GM19043 (cell line): Measurements from ENCODE around the gene NUMA1.
A peak's percentile ranks its signal among the peaks of the same experiment; 100 is the strongest.

Source experiments
- ATAC-seq: cut with Tn5 transposase; IDR thresholded peaks from one replicate; pipeline ENCODE4 v1.9.1; 2021; ENCODE audit warnings: low read depth; ENCODE audit not compliant: unreplicated experiment

Gene NUMA1, protein sequence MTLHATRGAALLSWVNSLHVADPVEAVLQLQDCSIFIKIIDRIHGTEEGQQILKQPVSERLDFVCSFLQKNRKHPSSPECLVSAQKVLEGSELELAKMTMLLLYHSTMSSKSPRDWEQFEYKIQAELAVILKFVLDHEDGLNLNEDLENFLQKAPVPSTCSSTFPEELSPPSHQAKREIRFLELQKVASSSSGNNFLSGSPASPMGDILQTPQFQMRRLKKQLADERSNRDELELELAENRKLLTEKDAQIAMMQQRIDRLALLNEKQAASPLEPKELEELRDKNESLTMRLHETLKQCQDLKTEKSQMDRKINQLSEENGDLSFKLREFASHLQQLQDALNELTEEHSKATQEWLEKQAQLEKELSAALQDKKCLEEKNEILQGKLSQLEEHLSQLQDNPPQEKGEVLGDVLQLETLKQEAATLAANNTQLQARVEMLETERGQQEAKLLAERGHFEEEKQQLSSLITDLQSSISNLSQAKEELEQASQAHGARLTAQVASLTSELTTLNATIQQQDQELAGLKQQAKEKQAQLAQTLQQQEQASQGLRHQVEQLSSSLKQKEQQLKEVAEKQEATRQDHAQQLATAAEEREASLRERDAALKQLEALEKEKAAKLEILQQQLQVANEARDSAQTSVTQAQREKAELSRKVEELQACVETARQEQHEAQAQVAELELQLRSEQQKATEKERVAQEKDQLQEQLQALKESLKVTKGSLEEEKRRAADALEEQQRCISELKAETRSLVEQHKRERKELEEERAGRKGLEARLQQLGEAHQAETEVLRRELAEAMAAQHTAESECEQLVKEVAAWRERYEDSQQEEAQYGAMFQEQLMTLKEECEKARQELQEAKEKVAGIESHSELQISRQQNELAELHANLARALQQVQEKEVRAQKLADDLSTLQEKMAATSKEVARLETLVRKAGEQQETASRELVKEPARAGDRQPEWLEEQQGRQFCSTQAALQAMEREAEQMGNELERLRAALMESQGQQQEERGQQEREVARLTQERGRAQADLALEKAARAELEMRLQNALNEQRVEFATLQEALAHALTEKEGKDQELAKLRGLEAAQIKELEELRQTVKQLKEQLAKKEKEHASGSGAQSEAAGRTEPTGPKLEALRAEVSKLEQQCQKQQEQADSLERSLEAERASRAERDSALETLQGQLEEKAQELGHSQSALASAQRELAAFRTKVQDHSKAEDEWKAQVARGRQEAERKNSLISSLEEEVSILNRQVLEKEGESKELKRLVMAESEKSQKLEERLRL (N-terminal part only)

DNA sequence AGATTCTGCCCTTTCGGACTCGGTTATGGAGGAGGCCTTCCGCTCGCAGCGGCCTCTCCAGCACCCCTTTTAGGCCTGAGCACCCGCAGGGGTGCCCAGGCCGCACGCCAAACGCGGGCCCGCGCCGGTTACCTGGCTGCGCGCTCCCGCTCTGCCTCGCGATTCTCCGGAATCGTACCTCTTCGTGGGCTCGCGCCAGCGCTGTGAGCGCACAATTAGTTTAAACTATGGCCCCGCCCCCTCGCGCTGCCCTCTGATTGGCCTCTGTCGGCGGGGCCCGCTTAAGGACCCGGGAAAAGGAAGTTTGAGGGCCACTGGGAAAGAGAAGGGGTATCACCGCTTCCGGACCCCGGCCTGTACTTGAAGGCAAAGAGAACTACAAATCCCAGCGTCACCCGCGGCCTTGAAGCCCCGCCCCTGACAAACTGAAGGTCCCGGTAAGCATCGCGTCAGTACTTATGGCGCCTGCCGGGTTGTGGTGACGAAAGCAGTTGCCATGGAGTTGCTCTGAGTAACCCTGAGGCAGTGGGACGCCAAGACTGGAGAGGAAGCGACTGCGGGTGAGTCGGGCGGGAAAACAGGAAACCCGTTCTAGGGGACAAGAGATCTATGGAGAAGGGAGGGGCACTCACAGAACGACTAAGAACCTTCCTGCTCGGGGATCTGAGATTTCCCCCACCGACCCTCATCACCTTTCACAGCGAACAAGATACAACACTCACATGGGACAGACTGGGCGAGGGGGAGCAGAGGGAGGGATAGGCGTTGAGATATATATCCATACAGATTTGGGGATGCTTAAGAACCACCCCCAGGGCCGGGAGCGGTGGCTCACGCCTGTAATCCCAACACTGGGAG, at the start of gene NUMA1, which contains the start of gene LRRC51:
Gene NUMA1 (minus strand): TSS at position 217 of the 858 bp plus-strand sequence. CDS start 44,599 bp downstream, outside the sequence.
Gene LRRC51 (plus strand): TSS at position 525 of the 858 bp plus-strand sequence. CDS start 8,234 bp downstream, outside the sequence.
- peak; percentile 92 for ATAC-seq

DNA sequence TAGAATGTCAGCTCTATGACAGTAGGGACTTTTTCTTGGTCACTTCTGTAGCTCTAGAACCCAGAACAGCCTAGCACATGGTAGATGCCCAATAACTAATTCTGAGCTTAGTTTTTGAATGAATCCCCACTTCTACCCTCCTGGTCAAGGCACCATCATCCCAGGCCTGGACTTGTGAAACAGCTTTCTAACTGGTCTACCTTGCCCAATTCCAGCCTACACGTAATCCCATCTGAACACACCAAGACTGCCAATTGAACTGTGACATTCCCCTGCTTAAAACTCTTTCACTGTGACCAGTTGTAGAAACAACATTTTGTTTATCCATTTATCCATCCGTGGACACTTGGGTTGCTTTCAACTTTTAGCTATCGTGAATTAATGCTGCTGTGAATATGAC, 49.0 kb upstream of the NUMA1 start:
- no peak for ATAC-seq

DNA sequence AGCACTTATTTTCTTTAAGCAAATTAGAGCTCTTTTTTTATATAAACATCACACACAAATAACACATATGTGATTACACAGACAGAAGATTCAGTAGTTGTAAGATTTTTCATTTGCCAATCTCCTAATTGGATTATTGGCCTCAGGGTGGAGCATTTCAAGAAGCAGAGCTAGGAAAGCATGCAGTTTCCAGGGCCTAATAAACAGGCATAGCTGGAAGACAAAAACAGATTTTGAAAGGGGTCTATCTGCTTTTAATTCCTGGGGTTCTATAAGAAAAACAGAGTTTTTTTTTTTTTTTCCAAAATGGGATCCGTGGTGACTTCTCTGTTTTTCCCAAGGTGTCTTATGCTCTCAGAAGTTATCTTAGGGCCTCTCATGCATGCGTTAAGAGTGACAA, 47.6 kb upstream of the NUMA1 start:
- ATAC-seq = no peak

DNA sequence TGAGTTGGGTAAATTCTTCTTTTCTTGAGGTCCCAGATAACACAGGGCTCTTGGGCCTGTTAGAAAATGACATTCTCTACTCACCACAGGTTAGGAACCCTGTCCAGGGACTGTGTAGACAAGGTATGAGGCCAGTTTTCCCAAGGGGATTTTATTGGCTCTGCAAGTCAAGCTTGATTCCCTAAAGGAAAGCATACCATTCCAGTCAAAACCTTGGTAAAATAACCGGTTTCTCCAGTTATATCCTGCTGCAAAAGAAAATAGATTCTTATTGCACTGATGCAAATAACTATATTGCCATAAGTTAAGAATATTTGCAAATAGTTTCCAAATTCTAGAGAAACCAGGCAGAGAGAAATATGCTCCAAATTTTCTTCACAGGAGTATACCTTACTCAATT, 45.6 kb upstream of the NUMA1 start:
- ATAC-seq = no peak

DNA sequence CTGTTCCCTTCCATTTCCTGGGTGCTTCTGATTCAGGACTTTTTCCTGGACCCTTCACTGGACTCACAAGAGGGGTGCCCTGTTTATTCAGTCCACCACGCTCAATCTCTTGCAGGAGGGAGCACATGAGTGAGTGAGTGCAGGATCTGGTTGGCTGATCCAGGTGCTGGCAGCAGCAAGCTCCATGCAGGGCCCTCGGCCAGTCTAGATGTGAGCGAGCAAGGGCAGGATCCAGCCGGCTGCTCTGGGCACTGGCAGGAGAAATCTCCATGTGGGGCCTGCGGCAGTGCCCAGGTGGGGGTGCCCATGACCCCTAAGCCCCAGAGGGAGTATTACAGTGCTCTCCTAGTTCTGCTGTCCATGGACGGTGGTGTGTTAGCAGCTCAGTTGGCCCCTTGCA, 43.7 kb upstream of the NUMA1 start:
- no peak for ATAC-seq

DNA sequence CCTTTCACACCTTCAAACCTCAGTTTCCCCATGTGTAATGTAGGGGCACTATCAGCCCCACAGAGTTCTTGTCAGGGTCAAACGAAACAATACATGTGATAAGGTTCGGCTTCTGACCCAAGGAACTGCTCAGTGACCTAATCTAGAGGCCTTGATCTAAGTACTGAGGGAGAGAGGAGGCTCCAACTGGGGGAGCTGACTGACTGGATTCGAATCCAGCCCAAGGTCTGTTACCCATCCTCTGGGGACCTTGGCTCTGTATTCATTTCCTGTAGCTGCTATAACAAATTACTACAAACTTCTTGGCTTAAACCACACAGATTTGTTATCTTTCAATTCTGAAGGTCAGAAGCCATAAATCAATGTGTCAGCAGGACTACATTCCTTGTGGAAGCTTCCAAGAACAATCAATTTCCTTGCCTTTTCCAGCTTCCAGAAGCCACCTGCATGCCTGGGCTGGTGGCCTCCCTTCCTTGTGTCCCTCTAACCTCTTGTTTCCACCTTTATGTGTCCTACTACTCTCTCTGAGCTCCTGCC, 42.8 kb upstream of the NUMA1 start:
- ATAC-seq = no peak

DNA sequence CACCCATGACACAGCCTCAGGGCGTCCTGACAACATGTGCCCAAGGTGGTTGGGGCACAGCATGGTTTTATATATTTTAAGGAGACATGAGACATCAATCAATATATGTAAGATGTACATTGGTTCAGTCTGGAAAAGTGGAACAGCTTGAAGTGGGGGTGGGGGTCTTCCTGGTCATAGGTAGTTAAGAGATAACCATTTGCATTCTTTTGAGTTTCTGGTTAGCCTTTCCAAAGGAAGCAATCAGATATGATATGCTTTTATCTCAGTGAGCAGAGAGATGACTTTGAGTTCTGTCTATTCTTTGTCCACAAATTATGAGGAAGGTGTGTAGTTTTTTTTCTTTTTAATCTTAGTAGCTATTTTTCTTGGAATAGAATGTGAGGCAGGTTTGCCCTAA, 42.3 kb upstream of the NUMA1 start:
- ATAC-seq = no peak

DNA sequence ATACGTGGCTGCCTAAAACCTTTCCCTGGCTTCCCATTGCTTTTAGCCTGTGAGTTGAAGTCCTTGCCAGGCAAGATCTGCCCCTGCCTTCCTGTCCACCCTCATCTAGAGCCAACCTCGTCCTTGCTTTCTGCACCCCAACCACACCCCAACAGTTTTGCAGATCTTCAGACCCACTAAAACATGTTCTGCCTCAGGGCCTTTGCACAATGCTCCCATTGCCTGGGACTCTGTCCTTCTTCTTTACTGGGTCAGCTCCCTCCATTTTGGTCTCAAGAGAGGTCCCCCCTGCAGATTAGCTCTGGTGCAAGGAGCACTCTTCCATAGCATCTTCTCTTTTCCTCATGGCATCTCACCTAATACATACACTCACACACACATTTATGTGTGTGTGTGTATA, 40.6 kb upstream of the NUMA1 start:
- ATAC-seq = no peak

DNA sequence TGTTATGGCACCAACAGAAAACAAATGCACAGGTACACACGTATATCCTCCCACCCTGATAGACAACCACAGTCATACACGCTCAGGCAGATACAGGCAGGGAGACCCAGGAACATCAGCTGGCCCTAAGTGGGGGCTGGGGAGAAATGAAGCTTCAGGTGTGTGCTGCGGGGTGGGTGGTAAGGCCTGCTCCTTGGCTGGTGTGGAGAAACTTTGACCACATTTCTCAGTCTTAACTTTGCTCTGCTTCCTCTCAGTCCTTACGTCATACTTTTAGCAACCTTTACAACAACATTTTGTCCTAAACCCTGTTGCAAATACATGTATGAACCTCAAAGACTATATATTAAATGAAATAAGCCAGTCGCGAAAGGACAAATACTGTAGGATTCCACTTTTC, 38.9 kb upstream of the NUMA1 start:
- no peak for ATAC-seq

DNA sequence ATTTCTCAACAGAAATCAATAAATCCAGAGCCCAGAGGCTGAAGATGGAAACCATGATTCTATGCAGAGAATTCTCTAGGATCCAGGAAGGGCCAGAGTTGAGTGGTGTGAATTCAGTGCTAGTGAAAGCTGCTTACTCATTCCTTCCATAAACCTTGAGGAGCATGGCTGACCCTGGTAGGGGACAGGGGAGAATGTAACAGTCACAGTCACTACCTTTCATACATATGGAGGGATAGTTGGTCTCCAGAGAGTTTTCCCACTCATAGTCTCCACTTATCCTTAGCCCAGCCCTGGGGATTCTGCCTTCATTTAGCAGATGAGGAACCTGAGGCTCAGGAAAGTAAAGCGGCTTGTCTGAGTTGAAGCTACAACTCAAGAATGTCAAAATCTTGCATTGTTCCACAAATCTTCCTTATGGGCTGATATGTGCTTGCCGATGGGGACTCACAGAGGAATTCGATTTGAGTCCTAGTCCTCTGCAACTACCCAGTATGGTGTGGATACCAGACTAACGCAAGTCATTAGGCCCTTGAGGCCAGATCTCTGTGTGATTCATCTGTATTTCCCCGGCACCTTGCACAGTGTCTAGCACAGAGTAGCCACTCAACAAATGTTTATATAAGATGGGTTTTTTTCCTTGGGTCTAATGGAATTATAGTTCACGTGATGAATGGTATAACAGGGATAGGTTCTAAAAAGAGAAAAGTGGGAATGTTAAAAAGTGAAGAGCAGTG, 35.8 kb upstream of the NUMA1 start:
- ATAC-seq = no peak

DNA sequence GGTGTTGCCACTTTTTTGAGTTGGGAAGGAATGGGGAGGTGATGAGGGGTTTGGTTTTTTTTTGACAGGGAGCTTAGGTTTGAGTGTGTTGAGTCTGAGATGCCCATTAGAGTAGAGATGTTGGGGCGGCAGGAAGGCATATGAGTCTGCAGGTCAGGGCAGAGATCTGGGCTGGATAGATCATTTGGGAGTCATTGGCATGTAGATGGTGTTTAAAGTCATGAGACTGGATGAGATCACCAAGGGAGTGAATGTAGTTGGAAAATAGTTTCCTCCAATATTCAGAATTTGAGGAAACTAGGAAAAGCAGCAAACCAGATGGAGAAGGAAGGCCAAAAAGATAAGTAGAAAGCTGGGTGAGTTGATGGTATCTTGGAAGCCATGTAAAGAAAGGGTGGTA, 34.2 kb upstream of the NUMA1 start:
- no peak for ATAC-seq

DNA sequence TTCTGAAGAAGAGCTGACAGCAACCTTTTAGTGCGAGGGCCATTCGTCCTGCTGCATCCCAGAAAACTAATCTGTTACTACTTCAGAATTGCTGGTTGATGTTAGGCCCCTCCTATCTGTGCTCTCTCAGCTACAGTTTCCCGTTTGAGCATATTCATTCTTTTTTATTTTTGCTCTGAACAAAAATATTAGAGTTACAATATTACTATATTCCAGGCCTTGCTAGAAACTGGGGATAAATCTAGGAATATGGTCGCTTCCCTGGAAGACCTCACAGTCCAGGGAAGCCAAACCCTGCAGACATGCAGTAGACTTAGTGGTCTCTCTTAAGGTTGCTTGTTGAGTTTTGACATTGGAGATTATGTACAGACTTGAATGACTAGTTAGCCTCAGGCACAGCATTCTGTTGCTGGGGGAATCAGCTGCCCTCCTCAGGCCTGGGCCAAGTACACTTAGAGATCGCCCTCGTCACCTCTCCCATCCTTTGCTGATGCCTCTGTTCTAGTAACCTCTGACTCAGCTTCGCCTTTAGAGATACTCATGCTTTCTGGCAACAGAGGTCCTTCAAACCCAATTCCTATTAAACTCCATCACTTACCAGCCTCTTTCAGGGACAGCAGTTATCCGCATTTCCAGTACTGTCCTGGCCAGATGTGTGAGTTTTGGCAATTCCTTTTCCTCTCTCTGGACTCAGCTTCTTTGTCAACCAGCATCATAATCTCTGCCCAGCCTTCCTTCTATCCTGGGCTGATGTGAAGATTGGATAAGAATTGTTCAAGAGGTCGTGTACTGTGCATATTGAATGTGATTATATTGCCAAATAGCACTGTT, 32.9 kb upstream of the NUMA1 start:
- no peak for ATAC-seq

DNA sequence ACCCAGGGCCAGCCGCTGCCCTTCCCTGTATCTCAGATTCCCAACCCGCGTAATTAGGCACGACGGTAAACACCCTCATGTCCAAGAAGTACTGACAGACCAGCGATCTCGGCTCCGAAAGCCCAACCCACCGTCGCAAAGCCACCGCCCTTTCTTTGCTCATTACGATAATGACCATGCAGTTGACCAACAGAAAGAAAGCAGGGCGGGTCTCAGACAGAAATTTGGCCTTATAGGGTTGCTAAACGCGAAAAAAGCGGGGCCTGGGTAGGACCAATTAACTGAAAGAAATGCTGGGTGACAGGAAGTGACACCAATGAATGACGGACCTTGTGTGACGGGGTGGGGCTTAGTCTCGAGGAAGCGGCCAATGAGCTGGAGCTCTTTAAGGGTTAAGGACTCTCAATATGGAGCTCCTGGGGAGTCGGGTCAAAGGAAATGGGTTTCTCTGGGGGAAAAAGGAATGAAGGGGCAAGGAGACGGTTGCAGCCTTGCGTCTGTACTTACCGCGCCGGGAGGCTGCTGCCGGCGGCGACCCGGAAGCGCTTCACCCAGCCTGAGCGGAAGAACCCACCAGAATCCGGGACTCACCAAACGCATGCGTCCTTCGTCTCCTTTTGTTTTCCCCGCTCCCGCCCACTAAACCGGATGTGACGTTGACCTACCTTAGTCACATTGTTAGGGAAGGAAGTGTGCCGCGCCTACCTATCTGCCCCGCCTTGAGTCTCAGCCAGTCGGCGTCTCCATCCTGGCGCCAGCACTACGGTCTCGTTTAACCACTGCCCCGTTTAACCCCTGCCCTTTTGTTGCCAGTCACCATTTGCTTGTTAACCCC, 32.0 kb upstream of the NUMA1 start, which contains the start of gene ANAPC15:
Gene ANAPC15 (minus strand): TSS at position 553 of the 835 bp plus-strand sequence. CDS start 1,419 bp downstream, outside the sequence.
- ATAC-seq = peak; percentile 91

DNA sequence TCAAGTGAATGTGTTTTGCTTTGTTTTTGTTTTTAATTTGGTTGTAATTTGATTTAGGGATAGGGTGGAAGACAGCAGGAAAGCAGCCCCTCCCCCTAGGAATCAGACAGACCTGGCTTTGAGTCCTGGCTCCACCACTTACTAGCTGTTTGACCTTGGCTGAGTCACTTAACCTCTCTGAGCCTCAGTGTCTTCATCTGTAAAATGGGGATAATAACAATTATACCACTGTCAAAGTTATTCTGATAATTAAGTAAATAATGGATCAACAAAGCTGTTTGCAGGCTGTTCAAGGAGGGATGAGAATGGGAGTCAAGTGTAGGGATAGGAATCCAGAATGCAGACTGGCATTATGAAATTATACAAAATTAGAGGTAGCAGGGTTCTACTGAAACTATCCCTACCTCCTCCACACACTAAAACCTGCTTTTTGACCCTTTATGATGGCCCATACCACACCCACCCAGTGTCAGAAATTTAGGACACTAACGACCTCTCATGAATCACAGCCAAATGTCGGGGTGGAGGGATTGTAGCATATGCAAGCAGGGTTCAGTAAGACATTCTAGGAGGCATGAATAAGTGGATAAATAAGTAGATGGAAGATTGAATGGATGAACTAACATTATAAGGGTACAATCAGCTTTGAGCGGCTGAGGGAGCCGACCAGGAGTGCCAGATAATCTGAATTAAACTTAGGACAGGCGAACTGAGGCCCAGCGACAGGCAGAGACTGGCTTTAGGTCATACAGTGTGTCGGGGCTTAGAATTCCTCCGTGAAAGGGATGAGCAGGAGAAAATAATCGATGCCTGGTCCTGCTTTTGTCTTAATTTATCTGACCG, 31.2 kb upstream of the NUMA1 start:
- no peak for ATAC-seq

DNA sequence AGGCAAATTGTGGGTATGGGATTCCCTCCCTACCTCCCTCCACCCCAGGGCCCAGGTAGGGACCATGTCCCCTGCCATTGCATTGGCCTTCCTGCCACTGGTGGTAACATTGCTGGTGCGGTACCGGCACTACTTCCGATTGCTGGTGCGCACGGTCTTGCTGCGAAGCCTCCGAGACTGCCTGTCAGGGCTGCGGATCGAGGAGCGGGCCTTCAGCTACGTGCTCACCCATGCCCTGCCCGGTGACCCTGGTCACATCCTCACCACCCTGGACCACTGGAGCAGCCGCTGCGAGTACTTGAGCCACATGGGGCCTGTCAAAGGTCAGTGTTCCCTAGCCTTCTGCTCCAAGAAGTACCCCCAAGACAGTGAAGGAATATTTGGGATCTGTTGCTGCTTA, 25.5 kb upstream of the NUMA1 start, which contains the start of gene TOMT:
Gene TOMT (plus strand): TSS at position 37 of the 400 bp plus-strand sequence. CDS start 28 bp downstream, at position 65.
- ATAC-seq = no peak

DNA sequence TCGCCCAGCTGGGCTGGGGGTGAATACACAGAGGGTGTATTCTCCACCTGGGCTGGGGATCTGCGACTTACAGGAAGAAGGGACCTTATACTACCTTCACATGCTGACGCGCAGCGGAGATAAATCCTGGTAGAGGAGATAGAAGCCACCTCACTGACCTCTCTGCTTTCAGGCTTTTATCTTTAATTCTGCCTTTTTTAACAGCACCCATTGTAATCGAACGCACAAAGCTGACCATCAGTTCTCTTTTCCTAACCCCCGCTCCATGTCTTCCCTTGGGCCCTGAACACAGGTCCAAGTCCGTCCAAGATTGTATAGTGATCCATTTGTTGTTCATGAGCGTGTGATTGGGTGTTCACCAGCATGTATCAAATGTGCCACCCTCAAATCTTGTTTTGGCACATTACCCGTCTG, 23.4 kb upstream of the NUMA1 start:
- ATAC-seq = no peak
